CD4-positive, alpha-beta T cell (primary cell): ENCODE measurements around the gene CTDSPL2. TPM values are rescaled to one million over a fixed set of nuclear protein-coding genes. Genes with fewer than 3 reads are reported as not detected.
A peak's percentile ranks its signal among the peaks of the same experiment; 100 is the strongest.

ENCODE experiments used
- ATAC-seq: fragments of 200-7000 bp; cut with Tn5 transposase; one replicate; pipeline ENCODE4 v1.10.0; 2022; ENCODE audit warnings: mild to moderate bottlenecking; ENCODE audit not compliant: poor library complexity
- CTCF ChIA-PET: fragments of 350-600 bp; sonication (Branson Sonifier 250); formaldehyde crosslinking; loops from one replicate; lab custom pipeline; 2021; ENCODE audit warnings: antibody characterized with exemption, inconsistent platforms; lab: Charles Lee
- POLR2A ChIA-PET: fragments of 350-600 bp; sonication (Branson Sonifier 250); formaldehyde crosslinking; loops from one replicate; lab custom pipeline; 2021; ENCODE audit warnings: antibody characterized with exemption, inconsistent platforms; lab: Charles Lee
- DNase-seq, 14 experiments: peaks; one replicate each; pipeline ENCODE4 v3.0.0-alpha.2; 2013 to 2020; ENCODE audit warnings: mixed read lengths in 2 of 14
- H3K27ac ChIP-seq, 2 donors: one replicate each; pipeline versions ENCODE4 v1.5.1 to v1.7.0; 2013; ENCODE audit warnings: low read length in 2 of 2, low read depth in 1 of 2, mild to moderate bottlenecking in 1 of 2
- H3K27me3 ChIP-seq, 2 experiments: 1 replicate in 1 of 2; 2 replicates in 1 of 2; pipeline versions ENCODE4 v1.6.1 to v1.7.0; 2013; ENCODE audit warnings: low read length in 2 of 2, control low read depth in 1 of 2, mild to moderate bottlenecking in 1 of 2, moderate library complexity in 1 of 2; ENCODE audit not compliant: insufficient read depth in 2 of 2, control insufficient read depth in 1 of 2
- H3K36me3 ChIP-seq: one replicate; pipeline ENCODE4 v1.6.1; 2013; ENCODE audit warnings: low read length, control low read depth; ENCODE audit not compliant: insufficient read depth
- H3K4me1 ChIP-seq: one replicate; pipeline ENCODE4 v1.6.1; 2013; ENCODE audit warnings: low read length, control low read depth; ENCODE audit not compliant: insufficient read depth
- H3K4me3 ChIP-seq: one replicate; pipeline ENCODE4 v1.5.1; 2013; ENCODE audit warnings: mild to moderate bottlenecking, low read length, moderate library complexity
- H3K9me3 ChIP-seq, 2 experiments: 1 replicate in 1 of 2; 2 replicates in 1 of 2; pipeline versions ENCODE4 v1.6.1 to v1.7.0; 2013; ENCODE audit warnings: low read length in 2 of 2, mild to moderate bottlenecking in 2 of 2, control low read depth in 1 of 2, moderate library complexity in 1 of 2; ENCODE audit not compliant: control insufficient read depth in 1 of 2, insufficient read depth in 1 of 2
- H3K27ac Mint-ChIP-seq: one replicate; pipeline ENCODE4 v1.8.0; 2020; ENCODE audit warnings: mixed read lengths
- H3K27me3 Mint-ChIP-seq: one replicate; pipeline ENCODE4 v1.8.0; 2021; ENCODE audit warnings: mixed read lengths
- H3K36me3 Mint-ChIP-seq: one replicate; pipeline ENCODE4 v1.8.0; 2021; ENCODE audit warnings: low read depth, mixed read lengths
- H3K4me1 Mint-ChIP-seq: one replicate; pipeline ENCODE4 v1.8.0; 2021; ENCODE audit warnings: low read depth, mixed read lengths
- H3K4me3 Mint-ChIP-seq: one replicate; pipeline ENCODE4 v1.8.0; 2020; ENCODE audit warnings: mild to moderate bottlenecking, mixed read lengths
- H3K9me3 Mint-ChIP-seq: one replicate; pipeline ENCODE4 v1.8.0; 2020; ENCODE audit warnings: mixed read lengths
- intact Hi-C, 2 experiments: fragments of 100-400 bp; cut with DNase I in 1 of 2; cut with micrococcal nuclease in 1 of 2; formaldehyde crosslinking; loops; one replicate each; pipeline versions ENCODE4 v1.15.1 to v1.9.0; 2023 to 2025; cut with DNase I, micrococcal nuclease
- total RNA-seq, 174 experiments: library from RNA in 2 of 174; stranded (reverse) in 2 of 174; gene quantifications; one replicate each; pipeline ENCODE4 v1.2.3 and lab custom pipeline; 2021 to 2026
- TF ChIP-seq, protein P1 (sequence below): fragments of 200-600 bp; IDR thresholded peaks from one replicate; pipeline ENCODE4 v1.8.0; 2022; ENCODE audit warnings: antibody characterized with exemption, mild to moderate bottlenecking

The CTDSPL2 gene
- total RNA-seq, 2 experiments from 2014 or later, result 106 to 113 TPM

DNA sequence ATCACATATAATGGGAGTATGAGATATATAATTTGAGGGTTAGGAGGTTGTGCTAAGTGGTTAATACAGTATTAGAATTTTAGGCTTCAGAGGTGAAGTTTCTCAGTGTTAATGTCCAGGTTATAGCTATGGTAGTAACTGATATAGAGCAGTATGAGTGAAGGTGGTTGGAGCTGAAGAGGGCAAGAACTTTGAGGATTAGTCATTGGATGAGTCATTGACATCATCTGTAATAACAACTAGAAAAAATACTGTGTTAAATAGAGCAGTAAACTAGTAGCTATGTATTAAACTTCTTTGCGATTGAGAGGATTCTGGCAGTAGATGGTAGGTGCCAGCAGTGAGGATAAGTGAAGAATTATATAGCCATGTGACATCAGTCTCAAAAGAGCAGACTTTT, 62.0 kb downstream of the CTDSPL2 start:
- Mint-ChIP-seq H3K36me3 (peaks cover 85% of the 10 kb centered on the region), H3K27ac (peak overlapping the region; percentile 24)
- intact Hi-C loops, result no loop called here

DNA sequence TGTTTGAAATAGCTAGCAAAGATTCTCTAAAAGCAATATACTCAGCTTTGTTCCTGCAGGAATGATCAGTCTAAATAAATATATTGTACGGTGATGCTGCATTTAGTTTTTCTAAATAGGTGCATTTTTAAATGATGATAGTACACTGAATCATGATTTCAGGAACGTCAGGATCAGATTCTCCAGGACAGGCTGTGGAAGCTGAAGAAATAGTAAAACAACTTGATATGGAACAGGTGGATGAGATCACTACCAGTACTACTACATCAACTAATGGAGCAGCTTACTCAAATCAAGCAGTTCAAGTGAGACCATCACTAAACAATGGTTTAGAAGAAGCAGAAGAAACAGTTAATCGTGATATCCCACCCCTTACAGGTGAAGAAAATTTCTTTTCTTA, 63.2 kb downstream of the CTDSPL2 start:
- H3K4me3 ChIP-seq, result no peak overlapping the region
- CTCF ChIA-PET, result no interaction called here
- H3K27ac Mint-ChIP-seq, result no peak overlapping the region

More for the DNA sequence above, 62.0 kb downstream of the CTDSPL2 start:
- ChIA-PET POLR2A (no interaction called here), CTCF (no interaction called here)
- H3K27me3 ChIP-seq, result no peaks in the 10 kb centered on the region
- H3K36me3 ChIP-seq, result peaks cover 62% of the 10 kb centered on the region
- Mint-ChIP-seq H3K9me3 (no peaks in the 10 kb centered on the region), H3K27me3 (no peaks in the 10 kb centered on the region), H3K4me3 (no peak overlapping the region), H3K4me1 (peaks cover 15% of the 10 kb centered on the region)
- H3K27ac ChIP-seq, result no peak overlapping the region
- no peaks in the 10 kb centered on the region for H3K9me3 ChIP-seq
- no peaks in the 10 kb centered on the region for H3K4me1 ChIP-seq
- no peak overlapping the region for H3K4me3 ChIP-seq
- ATAC-seq (no peak), DNase-seq (no peak)
- TF ChIP-seq, protein P1, sequence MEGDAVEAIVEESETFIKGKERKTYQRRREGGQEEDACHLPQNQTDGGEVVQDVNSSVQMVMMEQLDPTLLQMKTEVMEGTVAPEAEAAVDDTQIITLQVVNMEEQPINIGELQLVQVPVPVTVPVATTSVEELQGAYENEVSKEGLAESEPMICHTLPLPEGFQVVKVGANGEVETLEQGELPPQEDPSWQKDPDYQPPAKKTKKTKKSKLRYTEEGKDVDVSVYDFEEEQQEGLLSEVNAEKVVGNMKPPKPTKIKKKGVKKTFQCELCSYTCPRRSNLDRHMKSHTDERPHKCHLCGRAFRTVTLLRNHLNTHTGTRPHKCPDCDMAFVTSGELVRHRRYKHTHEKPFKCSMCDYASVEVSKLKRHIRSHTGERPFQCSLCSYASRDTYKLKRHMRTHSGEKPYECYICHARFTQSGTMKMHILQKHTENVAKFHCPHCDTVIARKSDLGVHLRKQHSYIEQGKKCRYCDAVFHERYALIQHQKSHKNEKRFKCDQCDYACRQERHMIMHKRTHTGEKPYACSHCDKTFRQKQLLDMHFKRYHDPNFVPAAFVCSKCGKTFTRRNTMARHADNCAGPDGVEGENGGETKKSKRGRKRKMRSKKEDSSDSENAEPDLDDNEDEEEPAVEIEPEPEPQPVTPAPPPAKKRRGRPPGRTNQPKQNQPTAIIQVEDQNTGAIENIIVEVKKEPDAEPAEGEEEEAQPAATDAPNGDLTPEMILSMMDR, result no peak

DNA sequence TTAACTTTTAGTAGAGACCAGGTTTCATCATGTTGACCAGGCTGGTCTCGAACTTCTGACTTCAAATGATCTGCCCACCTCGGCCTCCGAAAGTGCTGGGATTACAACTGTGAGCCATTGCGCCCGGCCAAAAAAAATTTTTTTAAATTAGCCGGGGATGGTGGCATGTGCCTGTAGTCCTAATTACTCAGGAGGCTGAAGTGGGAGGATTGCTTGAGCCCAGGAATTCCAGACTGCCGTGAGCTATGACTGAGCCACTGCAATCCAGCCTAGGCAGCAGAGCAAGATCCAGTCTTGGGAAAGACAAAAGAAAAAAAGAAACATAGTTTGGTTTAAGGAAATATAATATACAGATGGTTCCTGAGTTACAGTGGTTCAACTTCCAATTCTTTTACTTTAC, 64.6 kb downstream of the CTDSPL2 start:
- Mint-ChIP-seq H3K4me3 (no peak overlapping the region), H3K27ac (no peak overlapping the region), H3K36me3 (peaks cover 80% of the 10 kb centered on the region), H3K4me1 (peaks cover 15% of the 10 kb centered on the region), H3K27me3 (no peaks in the 10 kb centered on the region), H3K9me3 (no peaks in the 10 kb centered on the region)
- Histone ChIP-seq H3K4me3 (no peak overlapping the region), H3K4me1 (no peaks in the 10 kb centered on the region), H3K27ac (no peak overlapping the region), H3K27me3 (no peaks in the 10 kb centered on the region), H3K36me3 (peaks cover 64% of the 10 kb centered on the region), H3K9me3 (no peaks in the 10 kb centered on the region)
- ChIA-PET POLR2A (no interaction called here), CTCF (no interaction called here)
- intact Hi-C loops, result no loop called here
- DNase-seq (no peak), ATAC-seq (no peak)
- TF ChIP-seq, protein P1, result no peak

More for the DNA sequence above, 63.2 kb downstream of the CTDSPL2 start:
- no peaks in the 10 kb centered on the region for H3K27me3 Mint-ChIP-seq
- H3K9me3 Mint-ChIP-seq, result no peaks in the 10 kb centered on the region
- H3K4me3 Mint-ChIP-seq, result no peak overlapping the region
- Histone ChIP-seq H3K36me3 (peaks cover 62% of the 10 kb centered on the region), H3K9me3 (no peaks in the 10 kb centered on the region), H3K4me1 (no peaks in the 10 kb centered on the region), H3K27ac (no peak overlapping the region), H3K27me3 (no peaks in the 10 kb centered on the region)
- TF ChIP-seq, protein P1, result no peak
- peaks cover 80% of the 10 kb centered on the region for H3K36me3 Mint-ChIP-seq
- intact Hi-C loops, result no loop called here
- POLR2A ChIA-PET, result no interaction called here
- ATAC-seq, result no peak
- no peak for DNase-seq
- H3K4me1 Mint-ChIP-seq, result peaks cover 15% of the 10 kb centered on the region
